ENCODE data around the gene HMCN2. TPM values are rescaled to one million over a fixed set of nuclear protein-coding genes. Genes with fewer than 3 reads are reported as not detected.
A peak's percentile ranks its signal among the peaks of the same experiment; 100 is the strongest.

Gene HMCN2
- total and polyA plus RNA-seq, 8 donors, result 0.31 to 3.9 (median 0.68) TPM

DNA sequence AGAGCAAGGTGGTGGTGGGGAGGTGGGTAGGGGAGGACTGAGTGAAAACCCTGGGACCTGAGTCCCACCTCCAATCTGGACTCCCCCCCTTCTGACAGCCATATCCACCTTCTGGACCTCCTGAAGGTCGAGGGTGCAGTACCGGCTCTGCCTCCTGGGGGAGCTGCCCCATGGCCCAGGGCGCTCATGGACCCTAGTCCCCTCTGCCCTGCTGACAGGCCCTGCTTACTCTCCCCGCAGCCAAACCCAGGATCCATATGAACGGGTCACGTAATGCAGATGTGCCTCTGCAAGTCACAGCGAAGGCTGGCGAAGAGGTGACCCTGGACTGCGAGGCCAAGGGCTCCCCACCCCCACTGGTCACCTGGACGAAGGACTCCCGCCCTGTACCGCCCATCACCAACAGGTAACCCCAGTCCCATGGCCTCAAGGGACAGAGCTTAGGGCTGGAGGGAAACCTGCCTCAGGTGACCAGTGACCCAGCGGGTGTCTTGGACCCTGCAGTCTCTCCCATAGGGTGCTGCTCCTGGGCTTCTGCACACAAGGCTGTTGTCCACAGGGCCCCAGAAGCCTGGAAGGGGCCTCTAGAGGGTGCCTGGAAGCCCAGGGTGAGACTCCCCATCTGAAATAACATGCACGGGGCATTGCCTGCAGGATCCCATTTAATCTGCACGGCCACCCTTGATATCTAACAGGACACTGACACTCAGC is 61.7 kb downstream of the HMCN2 start:
- peaks cover 0 to 88% of the 10 kb centered on the region in 2 donors for H3K27me3 ChIP-seq
- no peak for ATAC-seq
- TF ChIP-seq, protein P1, sequence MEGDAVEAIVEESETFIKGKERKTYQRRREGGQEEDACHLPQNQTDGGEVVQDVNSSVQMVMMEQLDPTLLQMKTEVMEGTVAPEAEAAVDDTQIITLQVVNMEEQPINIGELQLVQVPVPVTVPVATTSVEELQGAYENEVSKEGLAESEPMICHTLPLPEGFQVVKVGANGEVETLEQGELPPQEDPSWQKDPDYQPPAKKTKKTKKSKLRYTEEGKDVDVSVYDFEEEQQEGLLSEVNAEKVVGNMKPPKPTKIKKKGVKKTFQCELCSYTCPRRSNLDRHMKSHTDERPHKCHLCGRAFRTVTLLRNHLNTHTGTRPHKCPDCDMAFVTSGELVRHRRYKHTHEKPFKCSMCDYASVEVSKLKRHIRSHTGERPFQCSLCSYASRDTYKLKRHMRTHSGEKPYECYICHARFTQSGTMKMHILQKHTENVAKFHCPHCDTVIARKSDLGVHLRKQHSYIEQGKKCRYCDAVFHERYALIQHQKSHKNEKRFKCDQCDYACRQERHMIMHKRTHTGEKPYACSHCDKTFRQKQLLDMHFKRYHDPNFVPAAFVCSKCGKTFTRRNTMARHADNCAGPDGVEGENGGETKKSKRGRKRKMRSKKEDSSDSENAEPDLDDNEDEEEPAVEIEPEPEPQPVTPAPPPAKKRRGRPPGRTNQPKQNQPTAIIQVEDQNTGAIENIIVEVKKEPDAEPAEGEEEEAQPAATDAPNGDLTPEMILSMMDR (IDR thresholded peaks at IDR 0.05), result no peak
- no peaks in the 10 kb centered on the region for H3K36me3 ChIP-seq
- no peaks in the 10 kb centered on the region for H3K9me3 ChIP-seq
- no peak for DNase-seq
- intact Hi-C loops (cut with DNase I), result no loop called here
- H3K4me1 ChIP-seq, result no peaks in the 10 kb centered on the region
- no peak overlapping the region for H3K4me3 ChIP-seq
- no peak overlapping the region for H3K27ac ChIP-seq

DNA sequence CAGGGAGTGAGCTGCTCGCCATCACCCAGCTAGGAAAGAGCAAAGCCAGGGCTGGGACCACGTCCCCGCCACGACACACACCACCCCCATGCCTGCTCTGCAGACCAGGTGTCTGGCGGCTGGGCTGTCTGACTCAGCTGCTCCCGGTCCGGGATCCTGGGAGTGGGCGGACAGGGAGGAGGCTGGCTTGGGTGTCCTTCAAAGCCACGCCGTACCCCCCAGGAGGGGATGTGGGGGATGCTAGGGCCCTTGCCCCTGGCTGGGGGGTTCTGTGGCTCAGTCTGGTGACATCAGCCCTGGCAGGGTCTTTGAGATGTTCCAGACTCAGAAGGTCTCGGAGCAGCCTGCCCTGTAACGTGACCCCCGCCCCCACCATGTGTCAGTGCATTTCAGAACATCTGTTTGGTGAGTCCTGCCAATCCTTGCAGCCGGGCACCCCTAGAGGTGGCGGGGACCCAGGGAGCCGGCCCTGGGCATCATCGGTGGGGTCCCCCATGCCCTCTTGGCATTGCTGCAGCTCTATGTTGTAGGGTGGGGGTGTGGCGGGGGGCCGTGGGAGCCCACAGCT is 62.3 kb downstream of the HMCN2 start:
- H3K4me3 ChIP-seq, result no peak overlapping the region
- H3K36me3 ChIP-seq, result no peaks in the 10 kb centered on the region
- no peak overlapping the region for H3K27ac ChIP-seq
- intact Hi-C loops (cut with DNase I), result no loop called here
- H3K9me3 ChIP-seq, result no peaks in the 10 kb centered on the region
- peak; percentile 37 for ATAC-seq
- peaks cover 0 to 82% of the 10 kb centered on the region in 2 donors for H3K27me3 ChIP-seq
- peak in 1 of 4 donors; percentile 77 for DNase-seq
- TF ChIP-seq, protein P1 (IDR thresholded peaks at IDR 0.05), result no peak
- no peaks in the 10 kb centered on the region for H3K4me1 ChIP-seq

DNA sequence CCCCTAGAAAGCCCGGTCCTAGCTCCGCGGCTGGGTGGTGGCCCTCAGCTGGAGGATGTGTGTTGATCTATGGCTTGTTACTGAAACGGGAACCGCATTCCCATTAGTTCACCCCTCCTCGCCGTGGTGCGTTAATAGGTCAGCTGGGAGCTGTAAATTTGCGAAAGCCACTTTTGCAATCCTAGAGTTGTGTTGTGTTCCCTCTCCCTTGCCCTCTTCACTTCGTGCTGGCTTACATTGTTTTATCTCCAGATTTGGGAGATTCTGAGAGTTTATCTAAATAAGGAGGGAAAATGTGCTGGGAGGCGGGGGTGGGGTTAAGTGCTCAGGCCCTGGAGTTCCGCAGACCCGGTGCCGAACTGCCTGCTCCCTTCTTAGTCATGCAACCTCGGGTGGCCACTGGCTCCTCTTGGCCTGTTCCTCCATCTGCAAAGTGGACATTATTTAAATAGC is 62.8 kb downstream of the HMCN2 start:
- TF ChIP-seq, protein P1 (IDR thresholded peaks at IDR 0.05), result no peak
- no peaks in the 10 kb centered on the region for H3K4me1 ChIP-seq
- intact Hi-C loops (cut with DNase I), result no loop called here
- peak; percentile 43 for ATAC-seq
- peaks cover 0 to 82% of the 10 kb centered on the region in 2 donors for H3K27me3 ChIP-seq
- H3K36me3 ChIP-seq, result no peaks in the 10 kb centered on the region
- H3K9me3 ChIP-seq, result no peaks in the 10 kb centered on the region
- DNase-seq, result no peak
- H3K27ac ChIP-seq, result no peak overlapping the region
- no peak overlapping the region for H3K4me3 ChIP-seq

DNA sequence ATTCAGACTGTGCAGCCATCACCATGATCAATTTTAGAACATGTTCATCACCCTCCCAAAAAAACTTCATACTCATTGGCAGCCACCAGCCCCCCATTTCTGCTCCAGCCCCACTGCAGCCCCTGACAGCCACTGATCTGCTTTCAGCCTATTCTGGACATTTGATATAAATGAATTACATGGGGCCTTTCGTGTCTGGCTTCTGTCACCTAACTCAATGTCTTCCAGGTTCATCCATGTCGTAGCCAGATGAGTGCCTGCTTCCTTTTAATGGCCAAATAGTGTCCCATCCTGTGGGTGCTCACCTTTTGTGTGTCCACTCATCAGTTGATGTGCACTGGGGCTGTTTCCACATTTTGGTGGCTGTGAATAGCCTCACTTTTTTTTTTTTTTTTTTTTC is 63.5 kb downstream of the HMCN2 start:
- Histone ChIP-seq H3K4me3 (no peak overlapping the region), H3K27me3 (peaks cover 0 to 83% of the 10 kb centered on the region in 2 donors), H3K36me3 (no peaks in the 10 kb centered on the region), H3K27ac (no peak overlapping the region), H3K4me1 (no peaks in the 10 kb centered on the region), H3K9me3 (no peaks in the 10 kb centered on the region)
- TF ChIP-seq, protein P1 (IDR thresholded peaks at IDR 0.05), result no peak
- DNase-seq (no peak), ATAC-seq (no peak)
- intact Hi-C loops (cut with DNase I), result no loop called here

DNA sequence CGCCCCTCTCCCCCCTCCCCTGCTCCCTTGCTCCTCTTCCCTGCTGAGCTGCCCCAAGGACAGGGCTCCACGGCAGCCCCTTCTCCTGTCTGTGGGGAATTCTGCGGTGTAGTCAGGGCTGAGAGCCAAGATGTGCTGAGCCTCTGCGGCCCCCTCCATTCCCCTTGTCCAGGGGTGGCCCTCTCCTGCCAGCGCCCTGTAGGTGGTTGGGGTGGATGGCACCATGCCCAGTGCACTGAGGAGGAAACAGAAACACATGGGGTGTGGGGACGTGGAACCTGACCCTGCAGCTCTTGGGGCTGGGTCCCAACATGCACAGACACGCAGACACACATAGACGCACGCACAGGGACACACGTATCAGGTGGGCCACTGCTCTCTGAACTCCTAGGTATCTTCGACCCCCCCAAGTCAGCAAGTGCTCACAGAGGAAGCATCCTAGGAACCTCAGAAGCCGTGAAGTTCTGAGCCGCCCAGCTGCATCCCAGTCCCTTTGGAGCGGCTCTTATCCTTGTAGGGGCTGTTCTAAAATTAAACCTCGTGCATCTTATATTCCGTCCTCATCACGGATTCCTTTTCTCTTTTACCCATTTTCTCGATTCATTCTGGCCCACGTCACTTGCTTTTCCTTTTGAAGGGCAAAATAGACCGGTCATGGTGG is 64.8 kb downstream of the HMCN2 start:
- intact Hi-C loops (cut with DNase I), result no loop called here
- Histone ChIP-seq H3K9me3 (no peaks in the 10 kb centered on the region), H3K36me3 (no peaks in the 10 kb centered on the region), H3K4me1 (no peaks in the 10 kb centered on the region), H3K4me3 (no peak overlapping the region), H3K27me3 (peaks cover 0 to 78% of the 10 kb centered on the region in 2 donors), H3K27ac (no peak overlapping the region)
- DNase-seq (no peak), ATAC-seq (no peak)
- TF ChIP-seq, protein P1 (IDR thresholded peaks at IDR 0.05), result no peak

Data from left lung (tissue), 10 donors.